Measurements from ENCODE around the gene KIF9. TPM values are rescaled to one million over a fixed set of nuclear protein-coding genes. Genes with fewer than 3 reads are reported as not detected.

The KIF9 gene
- total RNA-seq, 1 experiment from 2014 or later, result 5.8 TPM

DNA sequence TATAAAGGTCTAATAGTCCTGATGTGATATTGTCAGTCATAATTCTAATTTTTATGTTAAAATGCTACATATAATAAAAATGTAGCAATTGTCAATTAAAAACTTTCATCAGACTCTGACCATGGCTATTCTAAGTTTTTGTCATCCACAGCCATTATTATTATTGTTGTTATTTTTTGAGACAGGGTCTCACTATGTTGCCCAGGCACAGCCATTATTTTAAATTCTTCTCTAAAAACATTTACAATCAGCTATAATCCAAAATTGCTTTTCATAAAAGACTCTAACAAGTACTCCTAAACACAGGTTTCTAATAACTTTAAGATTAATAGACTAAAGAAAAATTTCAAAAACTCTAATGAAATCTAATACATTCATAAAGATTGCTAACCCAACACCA is 77.7 kb downstream of the KIF9 start (continued):
- TF ChIP-seq, protein P1, sequence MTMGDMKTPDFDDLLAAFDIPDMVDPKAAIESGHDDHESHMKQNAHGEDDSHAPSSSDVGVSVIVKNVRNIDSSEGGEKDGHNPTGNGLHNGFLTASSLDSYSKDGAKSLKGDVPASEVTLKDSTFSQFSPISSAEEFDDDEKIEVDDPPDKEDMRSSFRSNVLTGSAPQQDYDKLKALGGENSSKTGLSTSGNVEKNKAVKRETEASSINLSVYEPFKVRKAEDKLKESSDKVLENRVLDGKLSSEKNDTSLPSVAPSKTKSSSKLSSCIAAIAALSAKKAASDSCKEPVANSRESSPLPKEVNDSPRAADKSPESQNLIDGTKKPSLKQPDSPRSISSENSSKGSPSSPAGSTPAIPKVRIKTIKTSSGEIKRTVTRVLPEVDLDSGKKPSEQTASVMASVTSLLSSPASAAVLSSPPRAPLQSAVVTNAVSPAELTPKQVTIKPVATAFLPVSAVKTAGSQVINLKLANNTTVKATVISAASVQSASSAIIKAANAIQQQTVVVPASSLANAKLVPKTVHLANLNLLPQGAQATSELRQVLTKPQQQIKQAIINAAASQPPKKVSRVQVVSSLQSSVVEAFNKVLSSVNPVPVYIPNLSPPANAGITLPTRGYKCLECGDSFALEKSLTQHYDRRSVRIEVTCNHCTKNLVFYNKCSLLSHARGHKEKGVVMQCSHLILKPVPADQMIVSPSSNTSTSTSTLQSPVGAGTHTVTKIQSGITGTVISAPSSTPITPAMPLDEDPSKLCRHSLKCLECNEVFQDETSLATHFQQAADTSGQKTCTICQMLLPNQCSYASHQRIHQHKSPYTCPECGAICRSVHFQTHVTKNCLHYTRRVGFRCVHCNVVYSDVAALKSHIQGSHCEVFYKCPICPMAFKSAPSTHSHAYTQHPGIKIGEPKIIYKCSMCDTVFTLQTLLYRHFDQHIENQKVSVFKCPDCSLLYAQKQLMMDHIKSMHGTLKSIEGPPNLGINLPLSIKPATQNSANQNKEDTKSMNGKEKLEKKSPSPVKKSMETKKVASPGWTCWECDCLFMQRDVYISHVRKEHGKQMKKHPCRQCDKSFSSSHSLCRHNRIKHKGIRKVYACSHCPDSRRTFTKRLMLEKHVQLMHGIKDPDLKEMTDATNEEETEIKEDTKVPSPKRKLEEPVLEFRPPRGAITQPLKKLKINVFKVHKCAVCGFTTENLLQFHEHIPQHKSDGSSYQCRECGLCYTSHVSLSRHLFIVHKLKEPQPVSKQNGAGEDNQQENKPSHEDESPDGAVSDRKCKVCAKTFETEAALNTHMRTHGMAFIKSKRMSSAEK (CRISPR knock-in tag; IDR thresholded peaks at IDR 0.05; ENCODE audit: borderline replicate concordance), result no peak
- TF ChIP-seq ZNF396 (CRISPR knock-in tag; IDR thresholded peaks at IDR 0.05; ENCODE audit: borderline replicate concordance) (no peak), ETV6 (CRISPR knock-in tag; IDR thresholded peaks at IDR 0.05) (no peak)
- TF ChIP-seq, protein P2, sequence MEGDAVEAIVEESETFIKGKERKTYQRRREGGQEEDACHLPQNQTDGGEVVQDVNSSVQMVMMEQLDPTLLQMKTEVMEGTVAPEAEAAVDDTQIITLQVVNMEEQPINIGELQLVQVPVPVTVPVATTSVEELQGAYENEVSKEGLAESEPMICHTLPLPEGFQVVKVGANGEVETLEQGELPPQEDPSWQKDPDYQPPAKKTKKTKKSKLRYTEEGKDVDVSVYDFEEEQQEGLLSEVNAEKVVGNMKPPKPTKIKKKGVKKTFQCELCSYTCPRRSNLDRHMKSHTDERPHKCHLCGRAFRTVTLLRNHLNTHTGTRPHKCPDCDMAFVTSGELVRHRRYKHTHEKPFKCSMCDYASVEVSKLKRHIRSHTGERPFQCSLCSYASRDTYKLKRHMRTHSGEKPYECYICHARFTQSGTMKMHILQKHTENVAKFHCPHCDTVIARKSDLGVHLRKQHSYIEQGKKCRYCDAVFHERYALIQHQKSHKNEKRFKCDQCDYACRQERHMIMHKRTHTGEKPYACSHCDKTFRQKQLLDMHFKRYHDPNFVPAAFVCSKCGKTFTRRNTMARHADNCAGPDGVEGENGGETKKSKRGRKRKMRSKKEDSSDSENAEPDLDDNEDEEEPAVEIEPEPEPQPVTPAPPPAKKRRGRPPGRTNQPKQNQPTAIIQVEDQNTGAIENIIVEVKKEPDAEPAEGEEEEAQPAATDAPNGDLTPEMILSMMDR (IDR thresholded peaks at IDR 0.05), result no peak

DNA sequence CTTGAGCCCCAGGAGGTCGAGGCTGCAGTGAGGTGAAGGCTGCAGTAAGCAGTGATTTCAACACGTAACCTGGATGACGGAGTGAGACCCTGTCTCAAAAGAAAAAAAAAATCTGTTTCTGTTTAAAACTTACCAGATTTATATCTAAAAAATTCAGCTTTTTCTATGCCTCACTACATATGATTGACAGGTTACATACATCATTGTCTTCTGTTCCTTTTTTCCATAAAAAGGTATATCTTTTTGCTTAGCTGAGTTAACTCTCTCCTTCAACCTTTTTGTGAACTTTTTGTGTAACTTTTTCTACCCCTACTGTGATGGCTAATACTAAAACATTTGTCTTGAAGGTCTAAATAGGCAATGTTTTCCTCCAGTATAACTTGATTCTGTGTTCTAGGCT is 80.1 kb downstream of the KIF9 start:
- ChIA-PET POLR2A (no interaction called here), CTCF (no interaction called here)
- H3K36me3 Mint-ChIP-seq, result no peaks in the 10 kb centered on the region
- no peak for DNase-seq (ENCODE audit: low spot score)
- H3K4me3 Mint-ChIP-seq, result no peak overlapping the region
- ATAC-seq, result no peak
- H3K27me3 Mint-ChIP-seq (ENCODE audit: low read depth), result no peaks in the 10 kb centered on the region
- H3K9me3 Mint-ChIP-seq, result no peaks in the 10 kb centered on the region
- no peak overlapping the region for H3K27ac Mint-ChIP-seq
- H3K4me1 Mint-ChIP-seq, result no peaks in the 10 kb centered on the region
- TF ChIP-seq, protein P3, sequence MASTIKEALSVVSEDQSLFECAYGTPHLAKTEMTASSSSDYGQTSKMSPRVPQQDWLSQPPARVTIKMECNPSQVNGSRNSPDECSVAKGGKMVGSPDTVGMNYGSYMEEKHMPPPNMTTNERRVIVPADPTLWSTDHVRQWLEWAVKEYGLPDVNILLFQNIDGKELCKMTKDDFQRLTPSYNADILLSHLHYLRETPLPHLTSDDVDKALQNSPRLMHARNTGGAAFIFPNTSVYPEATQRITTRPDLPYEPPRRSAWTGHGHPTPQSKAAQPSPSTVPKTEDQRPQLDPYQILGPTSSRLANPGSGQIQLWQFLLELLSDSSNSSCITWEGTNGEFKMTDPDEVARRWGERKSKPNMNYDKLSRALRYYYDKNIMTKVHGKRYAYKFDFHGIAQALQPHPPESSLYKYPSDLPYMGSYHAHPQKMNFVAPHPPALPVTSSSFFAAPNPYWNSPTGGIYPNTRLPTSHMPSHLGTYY (CRISPR knock-in tag; IDR thresholded peaks at IDR 0.05), result no peak
- TF ChIP-seq SP1 (CRISPR knock-in tag; conservative IDR thresholded peaks at IDR 0.05) (no peak), ETV6 (CRISPR knock-in tag; IDR thresholded peaks at IDR 0.05) (no peak), FOXJ3 (CRISPR knock-in tag; IDR thresholded peaks at IDR 0.05; ENCODE audit: borderline replicate concordance) (no peak), GRHL2 (CRISPR knock-in tag; IDR thresholded peaks at IDR 0.05; ENCODE audit: insufficient replicate concordance, severe bottlenecking) (no peak), HMGA2 (CRISPR knock-in tag; IDR thresholded peaks at IDR 0.05) (no peak), PRRX2 (CRISPR knock-in tag; IDR thresholded peaks at IDR 0.05) (no peak), ZNF416 (CRISPR knock-in tag; IDR thresholded peaks at IDR 0.05) (no peak), ZNF138 (CRISPR knock-in tag; conservative IDR thresholded peaks at IDR 0.05) (no peak)
- TF ChIP-seq, protein P4, sequence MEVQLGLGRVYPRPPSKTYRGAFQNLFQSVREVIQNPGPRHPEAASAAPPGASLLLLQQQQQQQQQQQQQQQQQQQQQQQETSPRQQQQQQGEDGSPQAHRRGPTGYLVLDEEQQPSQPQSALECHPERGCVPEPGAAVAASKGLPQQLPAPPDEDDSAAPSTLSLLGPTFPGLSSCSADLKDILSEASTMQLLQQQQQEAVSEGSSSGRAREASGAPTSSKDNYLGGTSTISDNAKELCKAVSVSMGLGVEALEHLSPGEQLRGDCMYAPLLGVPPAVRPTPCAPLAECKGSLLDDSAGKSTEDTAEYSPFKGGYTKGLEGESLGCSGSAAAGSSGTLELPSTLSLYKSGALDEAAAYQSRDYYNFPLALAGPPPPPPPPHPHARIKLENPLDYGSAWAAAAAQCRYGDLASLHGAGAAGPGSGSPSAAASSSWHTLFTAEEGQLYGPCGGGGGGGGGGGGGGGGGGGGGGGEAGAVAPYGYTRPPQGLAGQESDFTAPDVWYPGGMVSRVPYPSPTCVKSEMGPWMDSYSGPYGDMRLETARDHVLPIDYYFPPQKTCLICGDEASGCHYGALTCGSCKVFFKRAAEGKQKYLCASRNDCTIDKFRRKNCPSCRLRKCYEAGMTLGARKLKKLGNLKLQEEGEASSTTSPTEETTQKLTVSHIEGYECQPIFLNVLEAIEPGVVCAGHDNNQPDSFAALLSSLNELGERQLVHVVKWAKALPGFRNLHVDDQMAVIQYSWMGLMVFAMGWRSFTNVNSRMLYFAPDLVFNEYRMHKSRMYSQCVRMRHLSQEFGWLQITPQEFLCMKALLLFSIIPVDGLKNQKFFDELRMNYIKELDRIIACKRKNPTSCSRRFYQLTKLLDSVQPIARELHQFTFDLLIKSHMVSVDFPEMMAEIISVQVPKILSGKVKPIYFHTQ (CRISPR knock-in tag; IDR thresholded peaks at IDR 0.05), result no peak
- TF ChIP-seq, protein P5, sequence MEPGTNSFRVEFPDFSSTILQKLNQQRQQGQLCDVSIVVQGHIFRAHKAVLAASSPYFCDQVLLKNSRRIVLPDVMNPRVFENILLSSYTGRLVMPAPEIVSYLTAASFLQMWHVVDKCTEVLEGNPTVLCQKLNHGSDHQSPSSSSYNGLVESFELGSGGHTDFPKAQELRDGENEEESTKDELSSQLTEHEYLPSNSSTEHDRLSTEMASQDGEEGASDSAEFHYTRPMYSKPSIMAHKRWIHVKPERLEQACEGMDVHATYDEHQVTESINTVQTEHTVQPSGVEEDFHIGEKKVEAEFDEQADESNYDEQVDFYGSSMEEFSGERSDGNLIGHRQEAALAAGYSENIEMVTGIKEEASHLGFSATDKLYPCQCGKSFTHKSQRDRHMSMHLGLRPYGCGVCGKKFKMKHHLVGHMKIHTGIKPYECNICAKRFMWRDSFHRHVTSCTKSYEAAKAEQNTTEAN (CRISPR knock-in tag; IDR thresholded peaks at IDR 0.05), result no peak
- TF ChIP-seq, protein P6, sequence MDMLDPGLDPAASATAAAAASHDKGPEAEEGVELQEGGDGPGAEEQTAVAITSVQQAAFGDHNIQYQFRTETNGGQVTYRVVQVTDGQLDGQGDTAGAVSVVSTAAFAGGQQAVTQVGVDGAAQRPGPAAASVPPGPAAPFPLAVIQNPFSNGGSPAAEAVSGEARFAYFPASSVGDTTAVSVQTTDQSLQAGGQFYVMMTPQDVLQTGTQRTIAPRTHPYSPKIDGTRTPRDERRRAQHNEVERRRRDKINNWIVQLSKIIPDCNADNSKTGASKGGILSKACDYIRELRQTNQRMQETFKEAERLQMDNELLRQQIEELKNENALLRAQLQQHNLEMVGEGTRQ (CRISPR knock-in tag; IDR thresholded peaks at IDR 0.05), result no peak
- TF ChIP-seq, protein P7, sequence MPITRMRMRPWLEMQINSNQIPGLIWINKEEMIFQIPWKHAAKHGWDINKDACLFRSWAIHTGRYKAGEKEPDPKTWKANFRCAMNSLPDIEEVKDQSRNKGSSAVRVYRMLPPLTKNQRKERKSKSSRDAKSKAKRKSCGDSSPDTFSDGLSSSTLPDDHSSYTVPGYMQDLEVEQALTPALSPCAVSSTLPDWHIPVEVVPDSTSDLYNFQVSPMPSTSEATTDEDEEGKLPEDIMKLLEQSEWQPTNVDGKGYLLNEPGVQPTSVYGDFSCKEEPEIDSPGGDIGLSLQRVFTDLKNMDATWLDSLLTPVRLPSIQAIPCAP (CRISPR knock-in tag; IDR thresholded peaks at IDR 0.05), result no peak
- TF ChIP-seq, protein P8, sequence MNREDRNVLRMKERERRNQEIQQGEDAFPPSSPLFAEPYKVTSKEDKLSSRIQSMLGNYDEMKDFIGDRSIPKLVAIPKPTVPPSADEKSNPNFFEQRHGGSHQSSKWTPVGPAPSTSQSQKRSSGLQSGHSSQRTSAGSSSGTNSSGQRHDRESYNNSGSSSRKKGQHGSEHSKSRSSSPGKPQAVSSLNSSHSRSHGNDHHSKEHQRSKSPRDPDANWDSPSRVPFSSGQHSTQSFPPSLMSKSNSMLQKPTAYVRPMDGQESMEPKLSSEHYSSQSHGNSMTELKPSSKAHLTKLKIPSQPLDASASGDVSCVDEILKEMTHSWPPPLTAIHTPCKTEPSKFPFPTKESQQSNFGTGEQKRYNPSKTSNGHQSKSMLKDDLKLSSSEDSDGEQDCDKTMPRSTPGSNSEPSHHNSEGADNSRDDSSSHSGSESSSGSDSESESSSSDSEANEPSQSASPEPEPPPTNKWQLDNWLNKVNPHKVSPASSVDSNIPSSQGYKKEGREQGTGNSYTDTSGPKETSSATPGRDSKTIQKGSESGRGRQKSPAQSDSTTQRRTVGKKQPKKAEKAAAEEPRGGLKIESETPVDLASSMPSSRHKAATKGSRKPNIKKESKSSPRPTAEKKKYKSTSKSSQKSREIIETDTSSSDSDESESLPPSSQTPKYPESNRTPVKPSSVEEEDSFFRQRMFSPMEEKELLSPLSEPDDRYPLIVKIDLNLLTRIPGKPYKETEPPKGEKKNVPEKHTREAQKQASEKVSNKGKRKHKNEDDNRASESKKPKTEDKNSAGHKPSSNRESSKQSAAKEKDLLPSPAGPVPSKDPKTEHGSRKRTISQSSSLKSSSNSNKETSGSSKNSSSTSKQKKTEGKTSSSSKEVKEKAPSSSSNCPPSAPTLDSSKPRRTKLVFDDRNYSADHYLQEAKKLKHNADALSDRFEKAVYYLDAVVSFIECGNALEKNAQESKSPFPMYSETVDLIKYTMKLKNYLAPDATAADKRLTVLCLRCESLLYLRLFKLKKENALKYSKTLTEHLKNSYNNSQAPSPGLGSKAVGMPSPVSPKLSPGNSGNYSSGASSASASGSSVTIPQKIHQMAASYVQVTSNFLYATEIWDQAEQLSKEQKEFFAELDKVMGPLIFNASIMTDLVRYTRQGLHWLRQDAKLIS (CRISPR knock-in tag; IDR thresholded peaks at IDR 0.05; ENCODE audit: borderline replicate concordance), result no peak
